Measurements from ENCODE around the gene CDCP2. TPM values are rescaled to one million over a fixed set of nuclear protein-coding genes. Genes with fewer than 3 reads are reported as not detected.

CDCP2 gene
- total and polyA plus RNA-seq, 2 experiments from 2014 or later: not detected

DNA sequence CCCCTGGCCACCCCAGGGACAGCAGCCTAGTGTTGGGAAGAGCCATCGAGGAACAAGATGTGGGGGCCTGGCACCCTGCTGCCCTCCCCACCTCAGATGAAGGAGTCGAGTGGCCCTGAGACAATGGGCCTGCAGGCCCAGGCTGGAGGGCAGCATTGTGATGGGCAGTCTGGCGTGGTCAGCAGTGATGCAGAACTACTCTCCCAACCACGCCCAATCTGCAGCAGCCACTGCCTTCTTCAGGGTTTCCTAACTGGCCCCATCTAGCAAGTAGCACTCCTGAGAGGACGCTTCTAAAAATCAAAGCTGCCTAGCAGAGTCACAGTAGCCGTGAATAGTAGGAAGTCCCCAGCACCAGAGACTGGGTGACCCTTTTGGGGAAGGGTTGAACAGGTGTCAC is 18.5 kb downstream of the CDCP2 start (continued):
- TF ChIP-seq, protein P1, sequence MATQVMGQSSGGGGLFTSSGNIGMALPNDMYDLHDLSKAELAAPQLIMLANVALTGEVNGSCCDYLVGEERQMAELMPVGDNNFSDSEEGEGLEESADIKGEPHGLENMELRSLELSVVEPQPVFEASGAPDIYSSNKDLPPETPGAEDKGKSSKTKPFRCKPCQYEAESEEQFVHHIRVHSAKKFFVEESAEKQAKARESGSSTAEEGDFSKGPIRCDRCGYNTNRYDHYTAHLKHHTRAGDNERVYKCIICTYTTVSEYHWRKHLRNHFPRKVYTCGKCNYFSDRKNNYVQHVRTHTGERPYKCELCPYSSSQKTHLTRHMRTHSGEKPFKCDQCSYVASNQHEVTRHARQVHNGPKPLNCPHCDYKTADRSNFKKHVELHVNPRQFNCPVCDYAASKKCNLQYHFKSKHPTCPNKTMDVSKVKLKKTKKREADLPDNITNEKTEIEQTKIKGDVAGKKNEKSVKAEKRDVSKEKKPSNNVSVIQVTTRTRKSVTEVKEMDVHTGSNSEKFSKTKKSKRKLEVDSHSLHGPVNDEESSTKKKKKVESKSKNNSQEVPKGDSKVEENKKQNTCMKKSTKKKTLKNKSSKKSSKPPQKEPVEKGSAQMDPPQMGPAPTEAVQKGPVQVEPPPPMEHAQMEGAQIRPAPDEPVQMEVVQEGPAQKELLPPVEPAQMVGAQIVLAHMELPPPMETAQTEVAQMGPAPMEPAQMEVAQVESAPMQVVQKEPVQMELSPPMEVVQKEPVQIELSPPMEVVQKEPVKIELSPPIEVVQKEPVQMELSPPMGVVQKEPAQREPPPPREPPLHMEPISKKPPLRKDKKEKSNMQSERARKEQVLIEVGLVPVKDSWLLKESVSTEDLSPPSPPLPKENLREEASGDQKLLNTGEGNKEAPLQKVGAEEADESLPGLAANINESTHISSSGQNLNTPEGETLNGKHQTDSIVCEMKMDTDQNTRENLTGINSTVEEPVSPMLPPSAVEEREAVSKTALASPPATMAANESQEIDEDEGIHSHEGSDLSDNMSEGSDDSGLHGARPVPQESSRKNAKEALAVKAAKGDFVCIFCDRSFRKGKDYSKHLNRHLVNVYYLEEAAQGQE (IDR thresholded peaks at IDR 0.05; ENCODE audit: unreplicated experiment): no peak

DNA sequence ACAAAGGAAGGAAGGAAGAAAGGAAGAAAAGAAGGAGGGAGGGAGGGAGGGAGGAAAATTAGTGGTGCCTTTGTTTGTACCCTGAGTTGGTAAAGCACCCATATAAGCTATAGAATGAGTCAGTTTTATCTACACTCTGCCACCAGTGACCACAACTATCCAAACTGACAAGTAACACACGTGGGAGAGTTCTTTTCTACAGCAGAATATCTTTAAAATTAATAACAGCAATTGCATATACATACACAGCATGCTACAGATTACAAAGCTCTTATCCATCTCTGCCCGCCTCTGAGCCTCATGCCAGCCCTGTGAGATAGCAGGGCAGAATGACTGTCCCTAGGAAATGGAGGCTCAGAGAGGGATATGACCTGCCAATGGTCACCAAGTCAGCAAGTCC is 20.3 kb downstream of the CDCP2 start:
- Histone ChIP-seq H3K27ac (ENCODE audit: low read depth) (no peak overlapping the region), H3K4me2 (no peak overlapping the region), H3K9me2 (ENCODE audit: insufficient read depth) (no peaks in the 10 kb centered on the region), H3K79me2 (replicated peaks; ENCODE audit: insufficient read depth) (no peaks in the 10 kb centered on the region), H3K4me1 (ENCODE audit: insufficient read depth) (peaks cover 28% of the 10 kb centered on the region), H2AFZ (no peak overlapping the region), H3F3A (replicated peaks; ENCODE audit: low read depth) (no peaks in the 10 kb centered on the region), H3K4me3 (no peak overlapping the region), H3K27me3 (ENCODE audit: insufficient read depth) (no peaks in the 10 kb centered on the region), H4K20me1 (replicated peaks; ENCODE audit: insufficient read depth) (no peaks in the 10 kb centered on the region), H3K36me3 (ENCODE audit: insufficient read depth) (no peaks in the 10 kb centered on the region)
- Mint-ChIP-seq H3K4me1 (peaks cover 27% of the 10 kb centered on the region), H3K4me3 (no peak overlapping the region), H3K9me3 (no peaks in the 10 kb centered on the region; the same call in 2 of the 3 replicates), H3K27me3 (ENCODE audit: insufficient read depth, low read depth, poor library complexity) (peaks cover 13% of the 10 kb centered on the region), H3K27ac (no peak overlapping the region), H3K36me3 (ENCODE audit: low read depth) (0 out of 3 replicates have a peak, but pooled peaks cover 4% of the 10 kb centered on the region)
- TF ChIP-seq STAT1 (IDR thresholded peaks at IDR 0.05; ENCODE audit: unreplicated experiment) (no peak), POLR2AphosphoS5 (IDR thresholded peaks at IDR 0.05; ENCODE audit: low read depth) (no peak), CREB1 (CRISPR knock-in tag; IDR thresholded peaks at IDR 0.05; ENCODE audit: low read depth) (no peak), NANOG (IDR thresholded peaks at IDR 0.05; ENCODE audit: borderline replicate concordance) (no peak), EZH2phosphoT487 (IDR thresholded peaks at IDR 0.05; ENCODE audit: unreplicated experiment) (no peak), EZH2 (IDR thresholded peaks at IDR 0.05; ENCODE audit: low read depth, unreplicated experiment) (no peak), JUNB (IDR thresholded peaks at IDR 0.05; ENCODE audit: unreplicated experiment) (no peak)
- TF ChIP-seq, protein P2, sequence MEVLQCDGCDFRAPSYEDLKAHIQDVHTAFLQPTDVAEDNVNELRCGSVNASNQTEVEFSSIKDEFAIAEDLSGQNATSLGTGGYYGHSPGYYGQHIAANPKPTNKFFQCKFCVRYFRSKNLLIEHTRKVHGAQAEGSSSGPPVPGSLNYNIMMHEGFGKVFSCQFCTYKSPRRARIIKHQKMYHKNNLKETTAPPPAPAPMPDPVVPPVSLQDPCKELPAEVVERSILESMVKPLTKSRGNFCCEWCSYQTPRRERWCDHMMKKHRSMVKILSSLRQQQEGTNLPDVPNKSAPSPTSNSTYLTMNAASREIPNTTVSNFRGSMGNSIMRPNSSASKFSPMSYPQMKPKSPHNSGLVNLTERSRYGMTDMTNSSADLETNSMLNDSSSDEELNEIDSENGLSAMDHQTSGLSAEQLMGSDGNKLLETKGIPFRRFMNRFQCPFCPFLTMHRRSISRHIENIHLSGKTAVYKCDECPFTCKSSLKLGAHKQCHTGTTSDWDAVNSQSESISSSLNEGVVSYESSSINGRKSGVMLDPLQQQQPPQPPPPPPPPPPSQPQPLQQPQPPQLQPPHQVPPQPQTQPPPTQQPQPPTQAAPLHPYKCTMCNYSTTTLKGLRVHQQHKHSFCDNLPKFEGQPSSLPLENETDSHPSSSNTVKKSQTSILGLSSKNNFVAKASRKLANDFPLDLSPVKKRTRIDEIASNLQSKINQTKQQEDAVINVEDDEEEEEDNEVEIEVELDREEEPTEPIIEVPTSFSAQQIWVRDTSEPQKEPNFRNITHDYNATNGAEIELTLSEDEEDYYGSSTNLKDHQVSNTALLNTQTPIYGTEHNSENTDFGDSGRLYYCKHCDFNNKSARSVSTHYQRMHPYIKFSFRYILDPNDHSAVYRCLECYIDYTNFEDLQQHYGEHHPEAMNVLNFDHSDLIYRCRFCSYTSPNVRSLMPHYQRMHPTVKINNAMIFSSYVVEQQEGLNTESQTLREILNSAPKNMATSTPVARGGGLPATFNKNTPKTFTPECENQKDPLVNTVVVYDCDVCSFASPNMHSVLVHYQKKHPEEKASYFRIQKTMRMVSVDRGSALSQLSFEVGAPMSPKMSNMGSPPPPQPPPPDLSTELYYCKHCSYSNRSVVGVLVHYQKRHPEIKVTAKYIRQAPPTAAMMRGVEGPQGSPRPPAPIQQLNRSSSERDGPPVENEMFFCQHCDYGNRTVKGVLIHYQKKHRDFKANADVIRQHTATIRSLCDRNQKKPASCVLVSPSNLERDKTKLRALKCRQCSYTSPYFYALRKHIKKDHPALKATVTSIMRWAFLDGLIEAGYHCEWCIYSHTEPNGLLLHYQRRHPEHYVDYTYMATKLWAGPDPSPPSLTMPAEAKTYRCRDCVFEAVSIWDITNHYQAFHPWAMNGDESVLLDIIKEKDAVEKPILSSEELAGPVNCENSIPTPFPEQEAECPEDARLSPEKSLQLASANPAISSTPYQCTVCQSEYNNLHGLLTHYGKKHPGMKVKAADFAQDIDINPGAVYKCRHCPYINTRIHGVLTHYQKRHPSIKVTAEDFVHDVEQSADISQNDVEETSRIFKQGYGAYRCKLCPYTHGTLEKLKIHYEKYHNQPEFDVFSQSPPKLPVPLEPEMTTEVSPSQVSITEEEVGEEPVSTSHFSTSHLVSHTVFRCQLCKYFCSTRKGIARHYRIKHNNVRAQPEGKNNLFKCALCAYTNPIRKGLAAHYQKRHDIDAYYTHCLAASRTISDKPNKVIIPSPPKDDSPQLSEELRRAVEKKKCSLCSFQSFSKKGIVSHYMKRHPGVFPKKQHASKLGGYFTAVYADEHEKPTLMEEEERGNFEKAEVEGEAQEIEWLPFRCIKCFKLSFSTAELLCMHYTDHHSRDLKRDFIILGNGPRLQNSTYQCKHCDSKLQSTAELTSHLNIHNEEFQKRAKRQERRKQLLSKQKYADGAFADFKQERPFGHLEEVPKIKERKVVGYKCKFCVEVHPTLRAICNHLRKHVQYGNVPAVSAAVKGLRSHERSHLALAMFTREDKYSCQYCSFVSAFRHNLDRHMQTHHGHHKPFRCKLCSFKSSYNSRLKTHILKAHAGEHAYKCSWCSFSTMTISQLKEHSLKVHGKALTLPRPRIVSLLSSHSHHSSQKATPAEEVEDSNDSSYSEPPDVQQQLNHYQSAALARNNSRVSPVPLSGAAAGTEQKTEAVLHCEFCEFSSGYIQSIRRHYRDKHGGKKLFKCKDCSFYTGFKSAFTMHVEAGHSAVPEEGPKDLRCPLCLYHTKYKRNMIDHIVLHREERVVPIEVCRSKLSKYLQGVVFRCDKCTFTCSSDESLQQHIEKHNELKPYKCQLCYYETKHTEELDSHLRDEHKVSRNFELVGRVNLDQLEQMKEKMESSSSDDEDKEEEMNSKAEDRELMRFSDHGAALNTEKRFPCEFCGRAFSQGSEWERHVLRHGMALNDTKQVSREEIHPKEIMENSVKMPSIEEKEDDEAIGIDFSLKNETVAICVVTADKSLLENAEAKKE (CRISPR knock-in tag; IDR thresholded peaks at IDR 0.05): no peak
- TF ChIP-seq, protein P1 (IDR thresholded peaks at IDR 0.05; ENCODE audit: unreplicated experiment): no peak
- ATAC-seq (no peak), DNase-seq (ENCODE audit: low spot score) (no peak)

Measured in GM23338 (cell line).